Liver (tissue), 9 donors: Measurements from ENCODE around the gene PTN. TPM values are rescaled to one million over a fixed set of nuclear protein-coding genes. Genes with fewer than 3 reads are reported as not detected.

Experiments used
- DNase-seq: peaks from one replicate; pipeline ENCODE4 v3.0.0-alpha.2; 2017; ENCODE audit warnings: low spot score
- H3K27ac ChIP-seq, 2 donors: one replicate each; pipeline ENCODE4 v1.7.0; 2013; ENCODE audit warnings: inconsistent platforms in 2 of 2, low read length in 2 of 2, control low read depth in 1 of 2, low read depth in 1 of 2, mild to moderate bottlenecking in 1 of 2
- H3K27me3 ChIP-seq, 4 donors: one replicate each; pipeline versions ENCODE4 v1.6.1 to v1.7.0; 2013; ENCODE audit warnings: low read length in 3 of 4, inconsistent platforms in 1 of 4, mild to moderate bottlenecking in 1 of 4, moderate library complexity in 1 of 4; ENCODE audit not compliant: control insufficient read depth in 4 of 4, insufficient read depth in 4 of 4
- H3K36me3 ChIP-seq, 4 donors: one replicate each; pipeline versions ENCODE4 v1.6.1 to v1.7.0; 2013; ENCODE audit warnings: low read length in 3 of 4, mild to moderate bottlenecking in 3 of 4, low read depth in 1 of 4, moderate library complexity in 1 of 4; ENCODE audit not compliant: control insufficient read depth in 4 of 4, insufficient read depth in 3 of 4
- H3K4me1 ChIP-seq, 4 donors: one replicate each; pipeline versions ENCODE4 v1.6.1 to v1.7.0; 2013; ENCODE audit warnings: low read length in 3 of 4, mild to moderate bottlenecking in 3 of 4, moderate library complexity in 1 of 4; ENCODE audit not compliant: control insufficient read depth in 4 of 4, insufficient read depth in 4 of 4
- H3K4me3 ChIP-seq, 3 donors: one replicate each; pipeline versions ENCODE4 v1.6.1 to v1.7.0; 2013; ENCODE audit warnings: low read length in 3 of 3, control low read depth in 1 of 3, low read depth in 1 of 3, mild to moderate bottlenecking in 1 of 3
- H3K9ac ChIP-seq, 2 donors: one replicate each; pipeline ENCODE4 v1.7.0; 2013; ENCODE audit warnings: low read length in 2 of 2, mild to moderate bottlenecking in 2 of 2, moderate library complexity in 2 of 2, control low read depth in 1 of 2, low read depth in 1 of 2
- H3K9me3 ChIP-seq, 4 donors: one replicate each; pipeline versions ENCODE4 v1.6.1 to v1.7.0; 2013; ENCODE audit warnings: low read length in 3 of 4; ENCODE audit not compliant: control insufficient read depth in 4 of 4
- ATF3 ChIP-seq: IDR thresholded peaks from 2 replicates; pipeline ENCODE4 v1.6.1; 2016; ENCODE audit warnings: antibody characterized with exemption
- EGR1 ChIP-seq, 2 donors: IDR thresholded peaks; 2 replicates each; pipeline ENCODE4 v1.6.1; 2016 to 2018; ENCODE audit warnings: antibody characterized with exemption in 2 of 2, low read depth in 2 of 2
- FOXA2 ChIP-seq: IDR thresholded peaks from 2 replicates; pipeline ENCODE4 v1.6.1; 2016; ENCODE audit warnings: antibody characterized with exemption
- GABPA ChIP-seq, 2 donors: IDR thresholded peaks in 1 of 2; conservative IDR thresholded peaks in 1 of 2; 2 replicates each; pipeline ENCODE4 v1.6.1; 2016; ENCODE audit warnings: antibody characterized with exemption in 2 of 2, mild to moderate bottlenecking in 1 of 2, moderate library complexity in 1 of 2
- HNF4A ChIP-seq, 2 donors: conservative IDR thresholded peaks; 2 replicates each; pipeline ENCODE4 v1.6.1; 2016; ENCODE audit warnings: antibody characterized with exemption in 2 of 2, mild to moderate bottlenecking in 2 of 2
- HNF4G ChIP-seq: IDR thresholded peaks from 2 replicates; pipeline ENCODE4 v1.6.1; 2016; ENCODE audit warnings: antibody characterized with exemption
- JUND ChIP-seq, 2 donors: IDR thresholded peaks; 2 replicates each; pipeline ENCODE4 v1.6.1; 2016; ENCODE audit warnings: antibody characterized with exemption in 2 of 2
- MAX ChIP-seq: IDR thresholded peaks from 2 replicates; pipeline ENCODE4 v1.6.1; 2016; ENCODE audit warnings: antibody characterized with exemption
- RAD21 ChIP-seq, 2 donors: IDR thresholded peaks; 2 replicates each; pipeline ENCODE4 v1.6.1; 2016; ENCODE audit warnings: antibody characterized with exemption in 2 of 2, mild to moderate bottlenecking in 2 of 2
- REST ChIP-seq: IDR thresholded peaks from 2 replicates; pipeline ENCODE4 v1.6.1; 2016; ENCODE audit warnings: antibody characterized with exemption, mild to moderate bottlenecking
- RXRA ChIP-seq, 2 donors: IDR thresholded peaks; 2 replicates each; pipeline ENCODE4 v1.6.1; 2017 to 2018; ENCODE audit warnings: antibody characterized with exemption in 2 of 2, mild to moderate bottlenecking in 1 of 2
- SP1 ChIP-seq: IDR thresholded peaks from 2 replicates; pipeline ENCODE4 v1.6.1; 2018; ENCODE audit warnings: antibody characterized with exemption, mild to moderate bottlenecking
- TAF1 ChIP-seq: conservative IDR thresholded peaks from 2 replicates; pipeline ENCODE4 v1.6.1; 2016; ENCODE audit warnings: antibody characterized with exemption, mild to moderate bottlenecking
- YY1 ChIP-seq: IDR thresholded peaks from 2 replicates; pipeline ENCODE4 v1.6.1; 2016; ENCODE audit warnings: antibody characterized with exemption, mild to moderate bottlenecking
- WGBS: extraction: QIAGEN DNeasy Blood & Tissue Kit; methylation state at CpG from one replicate; pipeline ENCODE4 v1.1.7; 2013; 5-methylcytosine and 5-hydroxymethylcytosine counted together
- polyA plus RNA-seq, 2 donors: library from polyadenylated mRNA; stranded (reverse) in 1 of 2; unstranded in 1 of 2; fragments of 200-250 nt in 1 of 2; fragments of >200 nt in 1 of 2; fragmentation: Nextera tagmentation in 1 of 2; extraction: Ambion mirVana in 1 of 2; gene quantifications; one replicate each; pipeline versions ENCODE4 v1.2.1 to v1.2.3, GENCODE V29; 2013 to 2015
- total RNA-seq, 2 donors: library from RNA; depleted of rRNA; stranded (reverse); fragments of >200 nt; gene quantifications; one replicate each; pipeline ENCODE4 v1.2.3, GENCODE V29; 2014
- donor health status: healthy.
- donor health status: healthy.
- donor health status: healthy.
- donor health status: healthy.
- donor health status: healthy.

The PTN gene
- total and polyA plus RNA-seq, 4 donors = 0.50 to 4.8 (median 1.6) TPM

GRCh38 chr7:137258552-137258951, 85.0 kb downstream of the PTN start:
- H3K9me3 ChIP-seq = no peaks in the 10 kb centered on the region
- no peak for TF ChIP-seq TAF1
- no peak for TF ChIP-seq REST
- peak; percentile 53 for TF ChIP-seq SP1
- TF ChIP-seq HNF4A (conservative IDR thresholded peaks at IDR 0.05) = peak; percentile 27 to 47
- TF ChIP-seq YY1 = no peak
- no peak for TF ChIP-seq ATF3
- TF ChIP-seq RXRA (IDR thresholded peaks at IDR 0.05) = peak; percentile 20 to 61
- no peak for TF ChIP-seq JUND (IDR thresholded peaks at IDR 0.05)
- no peak for TF ChIP-seq HNF4G
- TF ChIP-seq FOXA2 = no peak
- TF ChIP-seq EGR1 (IDR thresholded peaks at IDR 0.05; ENCODE audit: low read depth in 2 of 2) = no peak
- TF ChIP-seq MAX = no peak
- no peak overlapping the region for H3K9ac ChIP-seq
- DNase-seq = no peak
- WGBS = 77% methylated on average over 2 of the region's 2 CpGs
- H3K4me1 ChIP-seq = peaks cover 0 to 9% (median 2%) of the 10 kb centered on the region in 4 donors
- H3K4me3 ChIP-seq = no peak overlapping the region
- H3K27ac ChIP-seq = no peak overlapping the region
- H3K27me3 ChIP-seq = no peaks in the 10 kb centered on the region
- no peaks in the 10 kb centered on the region for H3K36me3 ChIP-seq

GRCh38 chr7:137254766-137255165, 88.8 kb downstream of the PTN start:
- Histone ChIP-seq H3K9ac (no peak overlapping the region), H3K4me1 (peaks cover 0 to 9% (median 2%) of the 10 kb centered on the region in 4 donors), H3K27ac (no peak overlapping the region), H3K27me3 (no peaks in the 10 kb centered on the region), H3K36me3 (no peaks in the 10 kb centered on the region), H3K9me3 (no peaks in the 10 kb centered on the region), H3K4me3 (no peak overlapping the region)
- DNase-seq = no peak
- WGBS = 83% methylated on average over 2 of the region's 2 CpGs
- TF ChIP-seq SP1 = no peak
- TF ChIP-seq RAD21 (IDR thresholded peaks at IDR 0.05) = no peak
- no peak for TF ChIP-seq TAF1
- TF ChIP-seq GABPA (IDR thresholded peaks at IDR 0.05 in 1 of 2, conservative IDR thresholded peaks at IDR 0.05 in 1 of 2) = no peak
- no peak for TF ChIP-seq FOXA2
- TF ChIP-seq JUND (IDR thresholded peaks at IDR 0.05) = no peak
- no peak for TF ChIP-seq REST
- TF ChIP-seq HNF4G = no peak
- no peak for TF ChIP-seq MAX
- TF ChIP-seq EGR1 (IDR thresholded peaks at IDR 0.05; ENCODE audit: low read depth in 2 of 2) = no peak
- TF ChIP-seq ATF3 = no peak
